ENCODE results near the gene PCID2.
"Not testable (repeated sequence)": the region's sequence is repeated elsewhere in the genome, so short reads cannot be mapped to it uniquely, and the experiment has no call there.

DNA sequence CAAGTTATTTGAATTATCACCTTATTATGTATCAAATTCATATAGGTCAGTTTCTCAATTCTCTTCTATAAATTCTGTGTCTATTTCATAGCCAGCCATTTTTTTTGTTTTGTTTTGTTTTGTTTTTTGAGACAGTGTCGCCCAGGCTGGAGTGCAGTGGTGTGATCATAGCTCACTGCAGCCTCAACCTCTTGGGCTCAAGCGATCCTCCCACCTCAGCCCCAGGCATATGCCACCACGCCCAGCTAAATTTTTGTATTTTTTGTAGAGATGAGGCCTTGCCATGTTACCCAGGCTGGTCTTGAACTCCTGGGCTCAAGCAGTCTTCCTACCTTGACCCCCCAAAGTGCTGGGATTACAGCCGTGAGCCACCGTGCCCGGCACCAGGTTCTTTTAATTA lies 49.4 kb upstream of the PCID2 start:
- TF ChIP-seq, protein P1, sequence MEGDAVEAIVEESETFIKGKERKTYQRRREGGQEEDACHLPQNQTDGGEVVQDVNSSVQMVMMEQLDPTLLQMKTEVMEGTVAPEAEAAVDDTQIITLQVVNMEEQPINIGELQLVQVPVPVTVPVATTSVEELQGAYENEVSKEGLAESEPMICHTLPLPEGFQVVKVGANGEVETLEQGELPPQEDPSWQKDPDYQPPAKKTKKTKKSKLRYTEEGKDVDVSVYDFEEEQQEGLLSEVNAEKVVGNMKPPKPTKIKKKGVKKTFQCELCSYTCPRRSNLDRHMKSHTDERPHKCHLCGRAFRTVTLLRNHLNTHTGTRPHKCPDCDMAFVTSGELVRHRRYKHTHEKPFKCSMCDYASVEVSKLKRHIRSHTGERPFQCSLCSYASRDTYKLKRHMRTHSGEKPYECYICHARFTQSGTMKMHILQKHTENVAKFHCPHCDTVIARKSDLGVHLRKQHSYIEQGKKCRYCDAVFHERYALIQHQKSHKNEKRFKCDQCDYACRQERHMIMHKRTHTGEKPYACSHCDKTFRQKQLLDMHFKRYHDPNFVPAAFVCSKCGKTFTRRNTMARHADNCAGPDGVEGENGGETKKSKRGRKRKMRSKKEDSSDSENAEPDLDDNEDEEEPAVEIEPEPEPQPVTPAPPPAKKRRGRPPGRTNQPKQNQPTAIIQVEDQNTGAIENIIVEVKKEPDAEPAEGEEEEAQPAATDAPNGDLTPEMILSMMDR (IDR thresholded peaks at IDR 0.05): not testable (repeated sequence)
- not testable (repeated sequence) for TF ChIP-seq TAF1 (IDR thresholded peaks at IDR 0.05; ENCODE audit: borderline replicate concordance, low read depth, low read length)

Data from SK-N-SH (cell line).